ENCODE results near the gene SSRP1. TPM values are rescaled to one million over a fixed set of nuclear protein-coding genes. Genes with fewer than 3 reads are reported as not detected.

The SSRP1 gene
- total RNA-seq = 96.6 and 100 TPM in 2 replicates

- DNase-seq (ENCODE audit: low read depth) (peak; percentile 61), FAIRE-seq (no peak)
- Histone ChIP-seq H3K4me3 (ENCODE audit: low read depth, low read length) (peak within 1 kb of the TSS; percentile 74), H3K27me3 (ENCODE audit: control insufficient read depth, insufficient read depth, low read length) (no peaks in the 10 kb centered on the region), H3K36me3 (ENCODE audit: control insufficient read depth, insufficient read depth, low read length) (peaks cover 19% of the 10 kb centered on the region)
- TF ChIP-seq CTCF (IDR thresholded peaks at IDR 0.05; ENCODE audit: insufficient read depth, low read length, severe bottlenecking) = peak; percentile 25
Measured at GRCh38 chr11:57335343-57336110, at the start of gene SSRP1. SSRP1 (minus strand) TSS chr11:57335892; CDS start chr11:57335121, 771 bp downstream.

DNA sequence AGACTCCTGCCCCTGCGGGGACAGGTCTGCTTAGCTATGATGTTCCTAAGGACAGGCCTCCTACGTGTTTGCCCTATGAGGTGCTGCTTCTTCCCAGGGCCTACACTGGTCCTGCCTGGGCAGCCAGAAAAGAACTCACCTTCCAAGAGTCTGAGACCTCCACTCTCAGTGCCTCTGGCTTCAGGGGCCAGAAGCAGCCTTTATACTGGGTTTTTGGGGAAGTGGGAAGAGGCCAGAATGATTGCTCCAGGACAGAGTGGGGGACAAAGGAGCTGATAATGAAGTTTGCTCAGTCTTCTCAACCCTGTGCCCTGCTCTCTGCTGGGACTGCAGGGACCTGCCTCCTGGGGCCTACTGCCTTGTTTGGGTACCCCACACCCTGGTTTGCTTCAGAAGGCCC lies 45.3 kb upstream of the SSRP1 start, which contains the start of gene PRG3:
TSS of gene PRG3 (minus strand) at position 176 of the 400 bp plus-strand sequence. CDS start 442 bp downstream, outside the sequence.
- peaks cover 3% of the 10 kb centered on the region for H3K27me3 ChIP-seq (ENCODE audit: control insufficient read depth, insufficient read depth, low read length)

DNA sequence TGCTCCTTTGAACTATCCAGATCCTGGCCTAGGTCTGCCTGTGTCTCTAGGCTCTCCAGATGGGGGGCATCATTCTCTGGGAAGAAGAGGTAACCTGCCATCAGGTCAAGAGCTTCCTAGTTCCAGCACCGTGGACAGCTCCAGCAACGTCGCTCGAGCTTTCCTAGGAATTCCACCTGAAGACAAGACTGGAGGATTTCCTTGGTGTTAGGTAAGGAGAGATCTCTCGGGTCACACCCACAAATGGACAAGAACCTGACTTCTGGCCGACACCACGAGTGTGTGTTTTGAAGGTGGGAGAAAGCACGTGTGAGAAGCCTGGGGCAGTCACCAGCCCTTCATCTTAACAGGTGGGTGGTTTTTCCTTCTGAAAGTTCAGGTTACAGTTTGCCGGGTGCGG lies 44.0 kb upstream of the SSRP1 start:
- DNase-seq (ENCODE audit: low read depth) = peak; percentile 21
- TF ChIP-seq CTCF (IDR thresholded peaks at IDR 0.05; ENCODE audit: insufficient read depth, low read length, severe bottlenecking) = no peak
- no peaks in the 10 kb centered on the region for H3K36me3 ChIP-seq (ENCODE audit: control insufficient read depth, insufficient read depth, low read length)
- no peak for FAIRE-seq
- H3K4me3 ChIP-seq (ENCODE audit: low read depth, low read length) = no peak overlapping the region
- H3K27me3 ChIP-seq (ENCODE audit: control insufficient read depth, insufficient read depth, low read length) = peaks cover 3% of the 10 kb centered on the region

More for the DNA sequence above, 45.3 kb upstream of the SSRP1 start, which contains the start of gene PRG3:
- DNase-seq (ENCODE audit: low read depth) (no peak), FAIRE-seq (no peak)
- Histone ChIP-seq H3K4me3 (ENCODE audit: low read depth, low read length) (no peak within 1 kb of the TSS), H3K36me3 (ENCODE audit: control insufficient read depth, insufficient read depth, low read length) (no peaks in the 10 kb centered on the region)
- TF ChIP-seq CTCF (IDR thresholded peaks at IDR 0.05; ENCODE audit: insufficient read depth, low read length, severe bottlenecking) = no peak

- no peaks in the 10 kb centered on the region for H3K36me3 ChIP-seq (ENCODE audit: control insufficient read depth, insufficient read depth, low read length)
- H3K27me3 ChIP-seq (ENCODE audit: control insufficient read depth, insufficient read depth, low read length) = peaks cover 3% of the 10 kb centered on the region
- FAIRE-seq = peak; percentile 40
- no peak for DNase-seq (ENCODE audit: low read depth)
- H3K4me3 ChIP-seq (ENCODE audit: low read depth, low read length) = no peak overlapping the region
- TF ChIP-seq CTCF (IDR thresholded peaks at IDR 0.05; ENCODE audit: insufficient read depth, low read length, severe bottlenecking) = no peak
Measured at GRCh38 chr11:57378186-57378585, 42.5 kb upstream of the SSRP1 start.

- Histone ChIP-seq H3K36me3 (ENCODE audit: control insufficient read depth, insufficient read depth, low read length) (no peaks in the 10 kb centered on the region), H3K27me3 (ENCODE audit: control insufficient read depth, insufficient read depth, low read length) (peaks cover 3% of the 10 kb centered on the region), H3K4me3 (ENCODE audit: low read depth, low read length) (no peak overlapping the region)
- no peak for FAIRE-seq
- no peak for DNase-seq (ENCODE audit: low read depth)
- TF ChIP-seq CTCF (IDR thresholded peaks at IDR 0.05; ENCODE audit: insufficient read depth, low read length, severe bottlenecking) = no peak
Measured at GRCh38 chr11:57377107-57377506, 41.4 kb upstream of the SSRP1 start.
